Brain microvascular endothelial cell (primary cell): ENCODE results near the gene NCS1.

Experiments used
- DNase-seq: peaks from one replicate; pipeline ENCODE4 v3.0.0-alpha.2; 2020
- H3K27ac ChIP-seq: fragments of 250-450 bp; sonication (Bioruptor Pico); 2 replicates; pipeline ENCODE4 v1.5.1; 2020; ENCODE audit warnings: mild to moderate bottlenecking, moderate library complexity
- H3K27me3 ChIP-seq: fragments of 250-450 bp; sonication (Bioruptor Pico); replicated peaks from 2 replicates; pipeline ENCODE4 v1.5.1; 2020; ENCODE audit warnings: mild to moderate bottlenecking
- H3K36me3 ChIP-seq: fragments of 250-450 bp; sonication (Bioruptor Pico); replicated peaks from 2 replicates; pipeline ENCODE4 v1.5.1; 2020; ENCODE audit warnings: mild to moderate bottlenecking
- H3K4me3 ChIP-seq: 2 replicates; pipeline ENCODE4 v1.5.1; 2011; ENCODE audit warnings: low read depth, mild to moderate bottlenecking, control low read depth, low read length, moderate library complexity
- in situ Hi-C: cut with HindIII; loops from 2 replicates; pipeline ENCODE4 v1.10.0; 2017; ENCODE audit warnings: low sequenced_read_pairs, low pct_ligation_motif_present
- TF ChIP-seq, protein P1 (sequence below): IDR thresholded peaks from 2 replicates; pipeline ENCODE4 v1.5.1; 2011; ENCODE audit warnings: low read depth, mild to moderate bottlenecking, moderate library complexity, low read length, control low read depth, inconsistent platforms; ENCODE audit errors: missing control alignments

Gene NCS1

GRCh38 chr9:130213911-130214761 is 41.9 kb downstream of the NCS1 start:
- H3K4me3 ChIP-seq = no peak overlapping the region
- DNase-seq = no peak
- H3K27me3 ChIP-seq = no peaks in the 10 kb centered on the region
- no peak overlapping the region for H3K27ac ChIP-seq
- peaks cover 9% of the 10 kb centered on the region for H3K36me3 ChIP-seq
- TF ChIP-seq, protein P1, sequence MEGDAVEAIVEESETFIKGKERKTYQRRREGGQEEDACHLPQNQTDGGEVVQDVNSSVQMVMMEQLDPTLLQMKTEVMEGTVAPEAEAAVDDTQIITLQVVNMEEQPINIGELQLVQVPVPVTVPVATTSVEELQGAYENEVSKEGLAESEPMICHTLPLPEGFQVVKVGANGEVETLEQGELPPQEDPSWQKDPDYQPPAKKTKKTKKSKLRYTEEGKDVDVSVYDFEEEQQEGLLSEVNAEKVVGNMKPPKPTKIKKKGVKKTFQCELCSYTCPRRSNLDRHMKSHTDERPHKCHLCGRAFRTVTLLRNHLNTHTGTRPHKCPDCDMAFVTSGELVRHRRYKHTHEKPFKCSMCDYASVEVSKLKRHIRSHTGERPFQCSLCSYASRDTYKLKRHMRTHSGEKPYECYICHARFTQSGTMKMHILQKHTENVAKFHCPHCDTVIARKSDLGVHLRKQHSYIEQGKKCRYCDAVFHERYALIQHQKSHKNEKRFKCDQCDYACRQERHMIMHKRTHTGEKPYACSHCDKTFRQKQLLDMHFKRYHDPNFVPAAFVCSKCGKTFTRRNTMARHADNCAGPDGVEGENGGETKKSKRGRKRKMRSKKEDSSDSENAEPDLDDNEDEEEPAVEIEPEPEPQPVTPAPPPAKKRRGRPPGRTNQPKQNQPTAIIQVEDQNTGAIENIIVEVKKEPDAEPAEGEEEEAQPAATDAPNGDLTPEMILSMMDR = no peak
- in situ Hi-C loops = no loop called here

GRCh38 chr9:130214776-130215340 is 42.7 kb downstream of the NCS1 start:
- peaks cover 12% of the 10 kb centered on the region for H3K36me3 ChIP-seq
- no peak for DNase-seq
- TF ChIP-seq, protein P1 = no peak
- no peak overlapping the region for H3K4me3 ChIP-seq
- no peaks in the 10 kb centered on the region for H3K27me3 ChIP-seq
- no peak overlapping the region for H3K27ac ChIP-seq
- in situ Hi-C loops = no loop called here

DNA sequence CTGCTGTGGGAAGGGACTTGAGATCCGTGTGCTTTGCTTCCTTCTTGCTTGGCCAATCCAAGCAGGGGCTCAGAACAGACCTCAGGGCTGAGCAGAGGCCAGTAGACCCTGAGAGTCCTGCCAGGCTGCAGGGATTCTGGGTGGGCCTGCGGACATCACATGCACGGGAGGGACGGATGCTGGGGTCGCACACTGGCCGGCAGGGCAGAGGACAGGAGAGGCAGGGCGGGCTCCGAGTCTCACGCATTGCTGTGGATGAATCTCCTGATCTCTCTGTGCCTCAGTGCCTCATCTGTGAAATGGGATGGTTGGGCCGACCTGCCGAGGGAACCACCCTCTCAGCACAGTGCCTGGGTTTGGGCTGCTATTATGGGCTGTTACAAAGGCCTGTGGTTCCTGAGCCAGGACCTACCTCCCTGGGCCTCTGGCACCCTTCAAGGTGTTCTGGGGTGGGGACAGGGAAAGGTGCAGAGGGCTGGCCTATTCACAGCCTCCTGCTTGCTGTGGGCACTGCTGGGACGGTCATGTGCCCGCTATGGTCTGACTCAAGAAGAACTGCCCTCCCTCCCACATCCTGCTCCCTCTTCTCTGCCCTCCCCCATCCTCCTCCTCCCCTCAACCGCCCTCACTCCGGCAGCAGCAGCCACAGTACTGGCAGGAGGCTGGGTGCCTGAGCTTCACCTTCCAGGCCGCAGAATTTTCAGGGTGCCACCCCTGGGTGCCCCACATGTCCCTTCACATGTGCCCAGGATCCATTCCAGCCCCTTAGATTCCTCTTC is 43.3 kb downstream of the NCS1 start:
- peak; percentile 25 for DNase-seq
- TF ChIP-seq, protein P1 = no peak
- H3K27ac ChIP-seq = no peak overlapping the region
- H3K27me3 ChIP-seq = no peaks in the 10 kb centered on the region
- H3K4me3 ChIP-seq = no peak overlapping the region
- H3K36me3 ChIP-seq = peaks cover 13% of the 10 kb centered on the region
- in situ Hi-C loops = no loop called here

- Histone ChIP-seq H3K4me3 (no peak overlapping the region), H3K36me3 (peaks cover 13% of the 10 kb centered on the region), H3K27me3 (no peaks in the 10 kb centered on the region), H3K27ac (no peak overlapping the region)
- DNase-seq = no peak
- TF ChIP-seq, protein P1 = no peak
- in situ Hi-C loops = no loop called here
These were observed 45.6 kb downstream of the NCS1 start for GRCh38 chr9:130217838-130218237.

- H3K4me3 ChIP-seq = no peak overlapping the region
- no peak overlapping the region for H3K27ac ChIP-seq
- peaks cover 13% of the 10 kb centered on the region for H3K36me3 ChIP-seq
- TF ChIP-seq, protein P1 = no peak
- H3K27me3 ChIP-seq = no peaks in the 10 kb centered on the region
- in situ Hi-C loops = no loop called here
- no peak for DNase-seq
These were observed 47.5 kb downstream of the NCS1 start for GRCh38 chr9:130219661-130220096.
